H1 (cell line): ENCODE results near the gene TMEM164.

Source experiments
- CBX5 ChIP-seq: fragments of 300-800, 300-1000 bp; sonication (generic); IDR thresholded peaks from 2 replicates; pipeline ENCODE4 v1.7.1; 2016; ENCODE audit warnings: antibody characterized with exemption, low read length, low read depth
- CHD2 ChIP-seq: IDR thresholded peaks from 2 replicates; pipeline ENCODE4 v1.6.1; 2012; ENCODE audit warnings: low read length, improper control_type of control experiment
- CREB1 ChIP-seq: IDR thresholded peaks from 2 replicates; pipeline ENCODE4 v1.6.1; 2012; ENCODE audit warnings: inconsistent platforms
- JUN ChIP-seq: IDR thresholded peaks from 2 replicates; pipeline ENCODE4 v1.6.1; 2011; ENCODE audit warnings: low read depth, mild to moderate bottlenecking, improper control_type of control experiment, low read length
- POLR2A ChIP-seq, 2 experiments: IDR thresholded peaks; 1 replicate in 1 of 2; 2 replicates in 1 of 2; pipeline ENCODE4 v1.6.1; 2011; ENCODE audit warnings: low read depth in 2 of 2, low read length in 2 of 2, mild to moderate bottlenecking in 2 of 2; ENCODE audit errors: control extremely low read depth in 1 of 2
- TF ChIP-seq, protein P1 (sequence below), 3 experiments: IDR thresholded peaks; 1 replicate in 2 of 3; 2 replicates in 1 of 3; pipeline versions ENCODE4 v1.5.1 to v1.6.1; 2011; ENCODE audit warnings: low read length in 3 of 3, mild to moderate bottlenecking in 3 of 3, inconsistent platforms in 2 of 3, low read depth in 1 of 3, moderate library complexity in 1 of 3; ENCODE audit not compliant: insufficient read depth in 1 of 3; ENCODE audit errors: control extremely low read depth in 1 of 3
- TF ChIP-seq, protein P2 (sequence below): IDR thresholded peaks from 2 replicates; pipeline ENCODE4 v1.6.1; 2012; ENCODE audit warnings: inconsistent platforms

DNA sequence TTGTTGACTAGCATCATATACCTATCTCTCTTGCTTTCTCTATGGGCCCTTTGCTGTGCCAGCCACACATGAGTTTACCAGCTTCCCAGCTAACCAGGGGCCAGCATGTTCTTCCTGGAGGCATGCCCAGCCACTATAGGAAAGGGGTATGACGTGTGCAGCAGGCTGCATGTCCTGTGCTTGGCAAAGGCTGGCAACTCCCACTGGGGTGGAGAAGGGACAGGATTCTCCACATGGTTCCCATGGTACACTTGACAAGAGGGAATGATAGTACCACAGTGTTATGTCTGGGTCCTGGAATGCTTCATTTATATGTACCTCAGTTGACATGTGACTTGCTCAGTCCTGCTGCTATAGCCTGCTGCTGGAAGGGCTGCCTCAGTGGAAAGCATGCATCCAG lies 78.8 kb downstream of the TMEM164 start:
- TF ChIP-seq CREB1, result no peak
- TF ChIP-seq, protein P1, sequence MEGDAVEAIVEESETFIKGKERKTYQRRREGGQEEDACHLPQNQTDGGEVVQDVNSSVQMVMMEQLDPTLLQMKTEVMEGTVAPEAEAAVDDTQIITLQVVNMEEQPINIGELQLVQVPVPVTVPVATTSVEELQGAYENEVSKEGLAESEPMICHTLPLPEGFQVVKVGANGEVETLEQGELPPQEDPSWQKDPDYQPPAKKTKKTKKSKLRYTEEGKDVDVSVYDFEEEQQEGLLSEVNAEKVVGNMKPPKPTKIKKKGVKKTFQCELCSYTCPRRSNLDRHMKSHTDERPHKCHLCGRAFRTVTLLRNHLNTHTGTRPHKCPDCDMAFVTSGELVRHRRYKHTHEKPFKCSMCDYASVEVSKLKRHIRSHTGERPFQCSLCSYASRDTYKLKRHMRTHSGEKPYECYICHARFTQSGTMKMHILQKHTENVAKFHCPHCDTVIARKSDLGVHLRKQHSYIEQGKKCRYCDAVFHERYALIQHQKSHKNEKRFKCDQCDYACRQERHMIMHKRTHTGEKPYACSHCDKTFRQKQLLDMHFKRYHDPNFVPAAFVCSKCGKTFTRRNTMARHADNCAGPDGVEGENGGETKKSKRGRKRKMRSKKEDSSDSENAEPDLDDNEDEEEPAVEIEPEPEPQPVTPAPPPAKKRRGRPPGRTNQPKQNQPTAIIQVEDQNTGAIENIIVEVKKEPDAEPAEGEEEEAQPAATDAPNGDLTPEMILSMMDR (IDR thresholded peaks at IDR 0.05; ENCODE audit: control extremely low read depth in 1 of 3, insufficient read depth in 1 of 3, low read depth in 1 of 3, low read length in 3 of 3), result no peak
- no peak for TF ChIP-seq POLR2A (IDR thresholded peaks at IDR 0.05; ENCODE audit: control extremely low read depth in 1 of 2, low read depth in 2 of 2, low read length in 2 of 2)
- TF ChIP-seq CBX5, result no peak
- no peak for TF ChIP-seq CHD2
- TF ChIP-seq, protein P2, sequence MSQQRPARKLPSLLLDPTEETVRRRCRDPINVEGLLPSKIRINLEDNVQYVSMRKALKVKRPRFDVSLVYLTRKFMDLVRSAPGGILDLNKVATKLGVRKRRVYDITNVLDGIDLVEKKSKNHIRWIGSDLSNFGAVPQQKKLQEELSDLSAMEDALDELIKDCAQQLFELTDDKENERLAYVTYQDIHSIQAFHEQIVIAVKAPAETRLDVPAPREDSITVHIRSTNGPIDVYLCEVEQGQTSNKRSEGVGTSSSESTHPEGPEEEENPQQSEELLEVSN, result no peak
- no peak for TF ChIP-seq JUN
